ENCODE data around the gene PFN3. TPM values are rescaled to one million over a fixed set of nuclear protein-coding genes. Genes with fewer than 3 reads are reported as not detected.

The PFN3 gene
- total RNA-seq, 1 experiment from 2014 or later, result not detected

DNA sequence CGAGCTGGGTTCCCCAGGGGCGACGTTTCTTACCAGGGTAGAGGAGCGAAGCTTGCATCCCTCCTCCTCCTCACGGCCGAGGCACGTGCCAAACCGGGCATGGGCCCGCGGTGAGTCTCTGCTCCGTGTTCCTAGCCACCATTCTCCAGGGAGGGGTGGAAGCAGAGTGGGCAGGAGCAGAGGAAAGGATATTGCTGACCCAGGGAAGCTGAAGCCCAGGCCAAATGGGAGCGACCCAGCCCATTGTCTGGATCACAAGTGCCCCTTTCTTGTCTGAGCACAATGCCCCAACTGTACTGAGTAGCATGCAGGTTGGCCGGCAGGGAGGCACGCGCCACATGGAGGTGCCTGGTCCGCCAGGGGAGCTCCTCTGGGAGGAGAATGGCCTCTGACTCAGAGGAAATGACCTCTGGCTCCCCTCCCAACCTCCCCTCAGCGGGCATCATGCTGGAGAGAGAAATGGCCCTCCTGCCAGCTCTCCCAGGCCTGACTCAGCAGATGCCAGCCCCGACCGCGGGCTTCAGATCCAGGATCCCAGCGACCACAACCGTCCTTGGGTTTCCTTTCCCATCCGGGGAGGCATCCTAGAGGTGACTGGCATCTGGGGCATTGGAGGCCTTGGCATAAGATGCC, 47.3 kb upstream of the PFN3 start:
- BruUV-seq (replicated peaks), result no TSS peak
- no peaks in the 10 kb centered on the region for H3K9me3 Mint-ChIP-seq (ENCODE audit: low read depth, unreplicated experiment)
- peak; percentile 95 for DNase-seq
- H3K27ac Mint-ChIP-seq (ENCODE audit: unreplicated experiment), result peak overlapping the region; percentile 50
- no peaks in the 10 kb centered on the region for H3K27me3 Mint-ChIP-seq (ENCODE audit: unreplicated experiment)
- intact Hi-C loops (cut with micrococcal nuclease; ENCODE audit: unreplicated experiment), result no loop called here
- H3K36me3 Mint-ChIP-seq (ENCODE audit: insufficient read depth, unreplicated experiment), result peaks cover 73% of the 10 kb centered on the region
- TF ChIP-seq, protein P1, sequence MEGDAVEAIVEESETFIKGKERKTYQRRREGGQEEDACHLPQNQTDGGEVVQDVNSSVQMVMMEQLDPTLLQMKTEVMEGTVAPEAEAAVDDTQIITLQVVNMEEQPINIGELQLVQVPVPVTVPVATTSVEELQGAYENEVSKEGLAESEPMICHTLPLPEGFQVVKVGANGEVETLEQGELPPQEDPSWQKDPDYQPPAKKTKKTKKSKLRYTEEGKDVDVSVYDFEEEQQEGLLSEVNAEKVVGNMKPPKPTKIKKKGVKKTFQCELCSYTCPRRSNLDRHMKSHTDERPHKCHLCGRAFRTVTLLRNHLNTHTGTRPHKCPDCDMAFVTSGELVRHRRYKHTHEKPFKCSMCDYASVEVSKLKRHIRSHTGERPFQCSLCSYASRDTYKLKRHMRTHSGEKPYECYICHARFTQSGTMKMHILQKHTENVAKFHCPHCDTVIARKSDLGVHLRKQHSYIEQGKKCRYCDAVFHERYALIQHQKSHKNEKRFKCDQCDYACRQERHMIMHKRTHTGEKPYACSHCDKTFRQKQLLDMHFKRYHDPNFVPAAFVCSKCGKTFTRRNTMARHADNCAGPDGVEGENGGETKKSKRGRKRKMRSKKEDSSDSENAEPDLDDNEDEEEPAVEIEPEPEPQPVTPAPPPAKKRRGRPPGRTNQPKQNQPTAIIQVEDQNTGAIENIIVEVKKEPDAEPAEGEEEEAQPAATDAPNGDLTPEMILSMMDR (IDR thresholded peaks at IDR 0.05; ENCODE audit: unreplicated experiment), result no peak
- CTCF ChIA-PET, result interaction anchor here (0.6 to 6.8 kb wide), 10 partner anchors 21 to 642 kb away, joined by 3 to 57 read pairs (median 6); partner anchors contain the start of genes FGFR4 and GRK6
- H3K4me1 Mint-ChIP-seq (ENCODE audit: low read depth, unreplicated experiment), result peaks cover 34% of the 10 kb centered on the region
- peak overlapping the region; percentile 70 for H3K4me3 Mint-ChIP-seq (ENCODE audit: low read depth, unreplicated experiment)

DNA sequence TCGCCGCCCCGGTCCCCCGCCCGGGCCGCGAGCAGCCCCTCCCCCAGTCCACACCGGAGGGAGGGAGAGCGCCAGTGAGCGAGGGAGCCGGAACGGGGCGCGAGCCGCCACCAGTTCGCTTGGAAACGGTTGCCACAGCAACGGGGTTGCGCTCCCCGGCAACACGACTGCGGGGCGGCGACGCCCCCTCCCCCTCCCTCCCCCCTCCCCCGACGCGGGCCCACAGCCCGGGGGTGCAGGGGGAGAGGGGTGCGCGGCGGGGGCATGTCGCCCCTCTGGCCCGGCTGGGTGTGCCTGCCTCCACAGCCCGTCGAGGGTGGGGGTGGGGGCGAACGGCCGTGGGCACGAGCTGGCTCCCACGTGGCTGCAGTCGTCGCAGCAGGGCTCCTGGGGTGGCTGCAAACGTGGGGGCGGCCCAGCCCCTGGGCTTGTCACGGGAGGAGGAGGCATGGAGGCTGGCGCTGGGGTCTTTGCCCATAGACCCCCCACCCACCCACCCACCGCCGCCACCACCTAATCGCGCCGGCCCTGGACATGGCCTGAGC, 46.7 kb upstream of the PFN3 start:
- TF ChIP-seq, protein P1 (IDR thresholded peaks at IDR 0.05; ENCODE audit: unreplicated experiment), result no peak
- H3K4me1 Mint-ChIP-seq (ENCODE audit: low read depth, unreplicated experiment), result peaks cover 29% of the 10 kb centered on the region
- H3K4me3 Mint-ChIP-seq (ENCODE audit: low read depth, unreplicated experiment), result peak overlapping the region; percentile 70
- intact Hi-C loops (cut with micrococcal nuclease; ENCODE audit: unreplicated experiment), result no loop called here
- DNase-seq, result peak; percentile 82
- H3K9me3 Mint-ChIP-seq (ENCODE audit: low read depth, unreplicated experiment), result no peaks in the 10 kb centered on the region
- H3K27me3 Mint-ChIP-seq (ENCODE audit: unreplicated experiment), result no peaks in the 10 kb centered on the region
- CTCF ChIA-PET, result interaction anchor here (0.6 to 6.8 kb wide), 8 partner anchors 20 to 643 kb away, joined by 4 to 57 read pairs (median 7); partner anchors contain the start of genes FGFR4 and GRK6
- no TSS peak for BruUV-seq (replicated peaks)
- H3K36me3 Mint-ChIP-seq (ENCODE audit: insufficient read depth, unreplicated experiment), result peaks cover 75% of the 10 kb centered on the region
- H3K27ac Mint-ChIP-seq (ENCODE audit: unreplicated experiment), result peak overlapping the region; percentile 50

DNA sequence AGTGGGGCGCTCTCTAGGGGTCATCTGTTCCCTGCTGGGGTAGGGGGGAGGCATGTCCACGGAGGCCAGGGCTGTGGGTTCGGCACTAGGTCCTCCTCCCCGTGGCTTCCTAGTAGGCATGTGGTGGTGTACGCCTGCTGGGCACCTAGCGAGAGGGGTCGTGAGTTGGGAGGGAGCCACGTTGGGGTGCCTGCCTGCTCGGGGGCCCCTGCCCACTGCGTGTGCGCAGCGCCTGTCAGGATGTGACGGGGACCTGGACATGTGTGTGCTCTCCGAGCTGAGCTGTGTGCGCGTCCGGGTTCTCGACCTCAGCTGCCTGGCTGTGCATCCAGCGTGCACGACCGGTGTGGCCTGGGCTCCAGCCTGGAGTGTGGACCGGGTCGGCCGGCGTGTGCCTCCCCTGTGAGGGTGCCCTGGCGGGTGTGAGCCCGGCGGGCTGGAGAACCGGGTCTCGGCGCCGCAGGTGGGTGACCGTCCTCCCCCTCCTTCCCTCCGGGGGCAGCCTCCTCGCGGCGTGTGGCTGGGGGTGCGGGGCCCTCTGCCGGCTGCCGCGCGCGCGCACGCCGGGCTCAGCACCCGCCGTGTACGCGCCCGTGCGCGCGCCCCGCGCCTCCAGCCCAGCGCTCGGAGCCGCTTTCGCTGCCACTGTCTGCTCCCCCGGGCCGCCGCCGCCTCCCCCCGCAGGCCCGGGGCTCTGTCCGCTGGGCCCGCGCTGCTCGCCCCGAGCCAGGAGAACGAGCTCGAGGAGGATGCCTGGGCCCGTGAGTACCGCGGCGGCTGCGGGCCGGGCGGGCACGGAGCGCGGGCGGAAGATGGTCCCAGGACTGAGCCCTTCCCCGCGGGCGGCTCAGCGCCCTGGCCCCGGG, 46.0 kb upstream of the PFN3 start, which contains the start of gene PRR7:
Gene PRR7 (plus strand): TSS at position 615 of the 866 bp plus-strand sequence. CDS start 8,254 bp downstream, outside the sequence.
- Mint-ChIP-seq H3K36me3 (ENCODE audit: insufficient read depth, unreplicated experiment) (peaks cover 77% of the 10 kb centered on the region), H3K4me3 (ENCODE audit: low read depth, unreplicated experiment) (peak within 1 kb of the TSS; percentile 70), H3K9me3 (ENCODE audit: low read depth, unreplicated experiment) (no peaks in the 10 kb centered on the region), H3K27me3 (ENCODE audit: unreplicated experiment) (no peaks in the 10 kb centered on the region), H3K27ac (ENCODE audit: unreplicated experiment) (peak within 1 kb of the TSS; percentile 81), H3K4me1 (ENCODE audit: low read depth, unreplicated experiment) (peaks cover 22% of the 10 kb centered on the region)
- peak; percentile 88 for DNase-seq
- BruUV-seq (replicated peaks), result no TSS peak
- intact Hi-C loops (cut with micrococcal nuclease; ENCODE audit: unreplicated experiment), result no loop called here
- CTCF ChIA-PET, result interaction anchor here (0.6 to 6.8 kb wide), 5 partner anchors 17 to 487 kb away, joined by 3 to 57 read pairs (median 5); no protein-coding TSS in a partner anchor
- TF ChIP-seq, protein P1 (IDR thresholded peaks at IDR 0.05; ENCODE audit: unreplicated experiment), result no peak

DNA sequence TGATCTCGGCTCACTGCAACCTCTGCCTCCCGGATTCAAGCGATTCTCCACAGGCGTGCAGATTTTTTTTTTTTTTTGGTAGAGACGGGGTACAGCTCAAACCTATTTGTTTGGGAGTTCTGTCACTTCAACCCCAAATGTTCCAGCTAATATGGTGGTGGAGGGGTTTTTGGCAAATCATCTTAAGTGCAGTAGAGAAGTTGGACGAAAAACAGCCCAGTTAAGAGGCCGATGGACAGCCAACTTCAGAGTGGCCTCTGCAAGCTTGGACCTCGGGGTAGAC, 45.4 kb upstream of the PFN3 start:
- H3K27ac Mint-ChIP-seq (ENCODE audit: unreplicated experiment), result peak overlapping the region; percentile 81
- H3K4me1 Mint-ChIP-seq (ENCODE audit: low read depth, unreplicated experiment), result peaks cover 22% of the 10 kb centered on the region
- H3K4me3 Mint-ChIP-seq (ENCODE audit: low read depth, unreplicated experiment), result peak overlapping the region; percentile 70
- BruUV-seq (replicated peaks), result no TSS peak
- no peaks in the 10 kb centered on the region for H3K27me3 Mint-ChIP-seq (ENCODE audit: unreplicated experiment)
- TF ChIP-seq, protein P1 (IDR thresholded peaks at IDR 0.05; ENCODE audit: unreplicated experiment), result no peak
- no peak for DNase-seq
- H3K36me3 Mint-ChIP-seq (ENCODE audit: insufficient read depth, unreplicated experiment), result peaks cover 81% of the 10 kb centered on the region
- H3K9me3 Mint-ChIP-seq (ENCODE audit: low read depth, unreplicated experiment), result no peaks in the 10 kb centered on the region
- intact Hi-C loops (cut with micrococcal nuclease; ENCODE audit: unreplicated experiment), result no loop called here
- CTCF ChIA-PET, result interaction anchor here (0.9 to 6.8 kb wide), 4 partner anchors 17 to 136 kb away, joined by 3 to 57 read pairs (median 8); no protein-coding TSS in a partner anchor
